GM21526 (cell line): ENCODE data around the gene GPX5.
"Not testable (repeated sequence)": the region's sequence is repeated elsewhere in the genome, so short reads cannot be mapped to it uniquely, and the experiment has no call there.

Source experiments
- ATAC-seq: cut with Tn5 transposase; IDR thresholded peaks from one replicate; pipeline ENCODE4 v1.9.1; 2021; ENCODE audit warnings: moderate library complexity; ENCODE audit not compliant: unreplicated experiment, low FRiP score

Gene GPX5

DNA sequence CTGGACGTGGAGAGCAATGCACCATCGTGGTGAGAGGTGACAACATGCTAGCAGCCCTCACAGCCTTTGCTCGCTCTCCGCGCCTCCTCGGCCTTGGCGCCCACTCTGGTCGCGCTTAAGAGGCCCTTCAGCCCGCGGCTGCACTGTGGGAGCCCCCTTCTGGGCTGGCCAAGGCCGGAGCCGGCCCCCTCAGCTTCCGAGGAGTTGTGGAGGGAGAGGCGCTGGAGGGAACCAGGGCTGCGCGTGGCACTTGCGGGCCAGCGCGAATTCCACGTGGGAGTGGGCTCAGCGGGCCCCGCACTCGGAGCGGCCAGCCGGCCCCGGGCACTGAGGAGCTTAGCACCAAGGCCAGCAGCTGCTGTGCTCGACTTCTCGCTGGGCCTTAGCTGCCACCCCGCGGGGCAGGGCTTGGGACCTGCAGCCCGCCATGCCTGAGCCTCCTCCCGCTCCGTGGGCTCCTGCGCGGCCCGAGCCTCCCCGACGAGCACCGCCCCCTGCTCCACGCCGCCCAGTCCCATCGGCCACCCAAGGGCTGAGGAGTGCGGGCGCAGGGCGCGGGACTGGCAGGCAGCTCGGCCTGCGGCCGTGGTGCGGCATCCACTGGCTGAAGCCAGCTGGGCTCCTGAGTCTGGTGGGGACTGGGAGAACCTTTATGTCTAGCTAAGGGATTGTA is 13.9 kb upstream of the GPX5 start:
- ATAC-seq, result no peak

DNA sequence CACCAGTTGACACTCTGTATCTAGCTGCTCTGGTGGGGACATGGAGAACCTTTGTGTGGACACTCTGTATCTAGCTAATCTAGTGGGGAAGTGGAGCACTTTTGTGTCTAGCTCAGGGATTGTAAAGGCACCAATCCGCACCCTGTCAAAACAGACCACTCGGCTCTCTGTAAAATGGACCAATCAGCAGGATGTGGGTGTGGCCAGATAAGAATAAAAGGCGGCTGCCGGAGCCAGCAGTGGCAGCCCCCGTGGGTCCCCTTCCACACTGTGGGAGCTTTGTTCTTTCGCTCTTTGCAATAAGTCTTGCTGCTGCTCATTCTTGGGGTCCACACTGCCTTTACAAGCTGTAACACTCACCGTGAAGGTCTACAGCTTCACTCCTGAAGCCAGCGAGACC is 13.3 kb upstream of the GPX5 start:
- ATAC-seq, result not testable (repeated sequence)

DNA sequence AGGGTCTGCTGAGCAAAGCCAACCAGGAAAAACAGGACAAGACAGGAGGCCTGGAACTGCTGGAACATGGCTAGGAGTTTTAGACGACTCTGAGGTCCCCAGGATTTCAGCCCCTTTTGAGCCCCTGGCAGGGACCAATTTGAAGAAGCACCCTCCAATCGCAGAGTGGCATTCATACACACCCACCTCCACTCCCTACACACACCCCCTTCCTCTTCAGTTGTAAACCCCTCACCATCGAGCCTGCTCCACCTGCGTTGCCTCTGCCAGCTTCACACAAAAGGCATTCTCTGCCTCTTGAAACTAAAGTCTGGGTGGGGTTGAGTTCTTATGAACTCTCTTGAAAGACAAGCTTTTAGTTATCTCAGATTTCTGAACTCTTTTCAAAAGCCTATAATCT is 10.0 kb upstream of the GPX5 start, which contains the start of gene GPX6:
TSS of gene GPX6 (minus strand) at position 118 of the 400 bp plus-strand sequence. CDS start at position 68, 50 bp downstream.
- no peak for ATAC-seq

DNA sequence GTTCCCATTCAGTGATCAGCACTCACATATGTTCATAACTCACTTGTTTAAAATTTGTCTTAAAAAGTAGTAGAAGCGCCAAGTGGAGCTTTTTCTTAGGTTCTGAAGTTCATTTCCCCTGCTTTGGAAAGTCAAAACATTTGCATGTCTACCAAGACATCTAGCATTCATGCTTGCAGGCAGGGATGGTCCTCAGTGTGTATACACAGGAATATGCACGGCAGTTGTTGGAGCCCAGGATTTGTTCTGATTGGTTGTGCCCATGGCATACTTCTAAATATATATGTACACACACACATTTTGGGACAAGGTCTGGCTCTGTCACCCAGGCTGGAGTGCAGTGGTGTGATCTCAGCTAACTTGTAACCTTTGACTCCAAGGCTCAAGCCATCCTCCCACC is 7.7 kb upstream of the GPX5 start:
- ATAC-seq, result no peak

DNA sequence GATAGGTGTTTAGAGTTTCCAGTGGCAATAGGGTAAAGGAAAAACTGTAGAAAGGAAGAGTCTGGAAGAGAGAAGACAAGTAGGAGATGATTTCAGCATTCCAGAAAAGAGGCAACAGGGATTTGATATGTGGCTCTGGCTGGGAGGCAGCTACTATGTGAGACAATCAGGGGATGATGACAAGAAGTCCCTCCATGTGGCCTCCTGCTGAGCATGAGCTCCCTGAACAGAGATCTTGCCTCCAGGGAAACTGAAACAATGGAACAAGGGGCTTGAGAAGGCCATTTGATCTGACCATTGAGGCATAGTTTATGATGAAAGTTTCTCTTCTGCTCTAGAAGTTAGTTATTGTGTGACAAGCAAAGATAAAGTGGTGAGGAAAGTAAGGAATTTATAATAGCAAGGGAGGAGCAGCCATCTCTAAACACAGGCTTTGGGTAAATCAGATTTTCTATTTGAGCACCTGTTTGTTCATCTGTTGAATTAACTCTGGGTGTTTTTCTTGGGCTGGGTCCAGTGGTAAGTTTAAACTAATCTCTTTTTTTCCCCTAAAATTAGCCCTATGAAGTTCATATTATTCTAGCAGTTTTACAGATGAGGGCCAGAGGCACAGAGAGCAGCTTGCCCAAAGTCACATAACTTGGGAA is 3.0 kb upstream of the GPX5 start:
- ATAC-seq, result no peak

DNA sequence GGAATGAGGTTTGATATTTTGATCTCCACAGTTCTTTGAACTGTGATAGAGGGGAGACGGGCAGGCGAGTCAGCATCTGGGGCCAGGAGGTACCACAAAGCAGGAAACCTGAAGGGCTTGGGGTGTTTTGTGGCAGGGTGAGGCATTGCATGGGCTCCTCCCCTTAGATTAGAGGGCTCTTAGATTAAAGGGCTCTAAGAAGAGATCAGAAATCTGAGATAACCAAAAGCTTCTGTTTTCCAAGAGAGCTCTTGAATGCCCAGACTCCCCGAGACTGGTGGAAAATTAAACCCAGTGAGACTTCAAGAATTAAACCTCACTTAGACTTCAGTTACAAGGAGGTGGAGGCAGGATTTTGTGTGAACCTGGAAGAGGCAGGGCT is 2.4 kb upstream of the GPX5 start:
- ATAC-seq, result no peak

DNA sequence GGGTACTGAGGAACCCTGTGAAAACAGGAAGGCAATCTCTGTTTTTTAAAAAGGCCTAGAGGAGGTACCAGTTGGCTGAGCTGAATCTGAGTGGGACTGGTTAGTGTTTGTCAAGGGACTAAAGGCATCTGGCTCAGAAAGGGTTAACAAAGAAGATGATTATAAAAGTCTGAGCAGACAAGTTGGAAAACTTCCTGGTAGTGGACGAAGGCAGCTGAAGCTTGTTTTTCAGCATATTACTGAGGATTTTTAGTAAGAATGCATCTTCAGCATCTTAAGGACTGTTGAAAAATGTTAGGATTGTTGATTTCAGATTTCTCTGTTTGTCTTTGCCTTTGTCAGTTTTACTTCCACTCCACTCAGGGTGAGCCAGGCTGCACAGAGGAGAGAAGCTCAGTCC is 5.1 kb downstream of the GPX5 start:
- no peak for ATAC-seq

DNA sequence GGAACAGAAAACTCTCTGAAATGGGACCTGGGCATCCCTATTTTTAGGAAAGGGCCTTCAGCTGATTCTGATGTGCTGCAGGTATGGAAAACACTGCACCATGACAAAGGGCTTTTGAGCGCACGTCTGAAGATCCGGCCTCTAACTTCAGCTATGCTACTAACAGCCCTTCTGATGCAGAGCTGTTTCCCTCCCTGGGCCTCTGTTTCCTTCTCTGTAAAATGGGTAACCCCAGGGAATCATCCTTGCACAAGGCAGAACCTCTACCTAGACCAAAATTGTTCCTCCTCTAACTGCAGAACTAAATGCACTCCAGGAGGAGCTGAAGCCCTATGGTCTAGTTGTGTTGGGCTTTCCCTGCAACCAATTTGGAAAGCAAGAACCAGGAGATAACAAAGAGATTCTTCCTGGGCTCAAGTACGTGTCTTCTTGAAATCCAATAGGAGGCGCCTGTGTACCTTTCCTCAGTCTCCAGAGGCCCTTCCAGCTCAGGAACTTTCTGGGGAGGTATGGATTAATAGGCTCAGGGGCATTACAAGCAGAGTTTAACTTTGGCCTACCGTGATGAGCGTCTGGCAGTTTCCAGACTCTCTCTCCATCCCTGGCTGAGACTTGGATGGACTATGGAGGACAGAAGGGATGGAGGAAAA is 5.9 kb downstream of the GPX5 start:
- no peak for ATAC-seq

DNA sequence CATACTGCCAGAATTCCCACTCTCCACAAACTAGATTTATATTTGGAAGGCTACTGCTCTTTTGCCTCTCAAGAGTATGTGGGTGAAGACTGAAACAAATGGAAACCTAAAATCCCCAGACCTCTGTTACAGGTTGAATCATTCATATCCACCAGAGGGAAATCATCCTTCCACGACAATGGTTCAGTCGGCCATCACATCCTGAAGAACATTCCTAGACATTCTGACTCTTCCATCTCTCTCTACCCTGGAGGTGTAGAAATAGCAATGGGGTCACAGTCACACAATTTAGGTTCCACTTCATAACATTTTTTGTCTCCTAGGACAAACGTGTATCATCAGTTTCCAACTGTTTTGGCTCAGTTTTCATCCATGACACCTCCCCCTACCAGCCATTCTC is 8.6 kb downstream of the GPX5 start:
- ATAC-seq, result no peak

DNA sequence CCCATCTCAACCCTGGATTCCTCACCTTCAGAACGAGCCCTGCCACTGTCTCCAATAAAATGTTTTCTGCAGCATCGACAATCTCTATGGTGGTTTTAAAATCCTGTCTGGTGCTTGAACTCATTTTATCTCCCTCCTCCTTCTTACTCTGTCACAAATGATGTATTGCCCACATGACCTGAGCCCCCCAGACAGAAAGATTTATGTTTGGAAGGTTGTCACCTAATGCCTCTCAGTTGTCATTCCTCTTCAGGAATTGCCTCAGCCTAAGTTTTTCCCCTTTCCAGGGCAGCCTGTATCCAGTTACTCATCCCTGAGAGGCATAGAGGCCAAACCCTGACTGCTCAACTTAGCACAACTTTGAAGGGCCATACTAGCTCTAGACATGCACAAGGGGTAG is 9.2 kb downstream of the GPX5 start:
- no peak for ATAC-seq

DNA sequence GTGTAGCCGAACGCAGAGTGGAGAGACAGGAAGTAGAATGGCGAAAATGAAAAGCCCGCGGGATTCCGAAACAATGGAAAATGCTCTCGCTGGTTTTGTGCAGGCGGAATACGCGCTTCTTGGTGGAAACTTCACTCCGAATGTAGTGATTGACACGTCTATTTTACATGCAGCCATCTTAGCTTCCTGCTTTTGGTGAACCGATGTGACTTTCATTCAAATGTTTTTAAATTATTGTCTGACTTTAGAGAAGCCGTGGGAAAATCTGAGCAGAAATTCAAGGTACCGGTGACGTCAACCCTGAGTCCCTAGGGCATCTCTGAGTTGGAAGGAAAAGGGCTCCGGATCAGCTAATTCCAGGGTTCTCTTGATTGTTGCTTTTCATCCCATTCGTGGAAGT is 11.4 kb downstream of the GPX5 start:
- no peak for ATAC-seq

DNA sequence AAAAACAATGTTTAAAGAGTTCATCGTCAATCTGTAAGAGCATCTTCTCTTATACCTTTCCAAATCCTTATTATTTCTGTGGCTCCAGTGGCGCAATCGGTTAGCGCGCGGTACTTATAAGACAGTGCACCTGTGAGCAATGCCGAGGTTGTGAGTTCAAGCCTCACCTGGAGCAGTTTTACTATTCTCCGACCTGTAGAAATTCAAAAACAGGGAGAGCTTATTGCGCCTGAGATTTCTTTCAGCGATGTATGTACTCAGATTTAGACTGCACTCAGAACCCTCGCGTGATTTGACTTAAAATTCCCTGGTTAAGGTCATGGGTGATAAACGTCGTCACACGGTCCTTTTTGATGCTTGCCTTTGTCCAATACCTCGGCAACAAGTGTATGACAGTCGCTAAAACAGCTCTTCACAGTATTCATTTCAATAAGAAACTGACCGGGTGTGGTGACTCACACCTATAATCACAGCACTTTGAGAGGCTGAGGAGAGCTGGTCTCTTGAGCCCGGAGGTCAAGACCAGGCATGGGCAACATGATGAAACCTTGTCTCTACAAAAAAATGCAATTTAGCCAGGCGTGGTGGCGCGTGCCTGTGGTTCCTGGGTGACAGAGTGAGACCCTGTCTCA is 11.9 kb downstream of the GPX5 start:
- ATAC-seq, result no peak

DNA sequence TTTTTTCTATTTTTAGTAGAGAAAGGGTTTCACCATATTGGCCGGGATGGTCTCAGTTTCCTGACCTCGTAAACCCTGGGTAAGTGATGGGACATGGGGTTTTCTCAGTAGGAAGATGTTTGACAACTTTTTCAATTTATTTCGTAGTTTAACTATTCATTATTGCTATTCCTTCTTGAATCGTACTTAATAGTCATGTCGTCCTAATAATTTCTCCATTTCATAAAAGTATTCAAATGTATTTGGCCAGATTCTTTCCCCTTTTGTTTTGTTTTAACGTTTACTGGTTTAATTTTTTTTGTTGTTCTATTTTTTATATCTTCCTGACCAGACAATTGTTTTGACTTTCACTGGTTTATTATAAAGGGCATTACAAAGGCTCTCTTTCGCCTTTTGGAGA is 16.3 kb downstream of the GPX5 start:
- no peak for ATAC-seq

DNA sequence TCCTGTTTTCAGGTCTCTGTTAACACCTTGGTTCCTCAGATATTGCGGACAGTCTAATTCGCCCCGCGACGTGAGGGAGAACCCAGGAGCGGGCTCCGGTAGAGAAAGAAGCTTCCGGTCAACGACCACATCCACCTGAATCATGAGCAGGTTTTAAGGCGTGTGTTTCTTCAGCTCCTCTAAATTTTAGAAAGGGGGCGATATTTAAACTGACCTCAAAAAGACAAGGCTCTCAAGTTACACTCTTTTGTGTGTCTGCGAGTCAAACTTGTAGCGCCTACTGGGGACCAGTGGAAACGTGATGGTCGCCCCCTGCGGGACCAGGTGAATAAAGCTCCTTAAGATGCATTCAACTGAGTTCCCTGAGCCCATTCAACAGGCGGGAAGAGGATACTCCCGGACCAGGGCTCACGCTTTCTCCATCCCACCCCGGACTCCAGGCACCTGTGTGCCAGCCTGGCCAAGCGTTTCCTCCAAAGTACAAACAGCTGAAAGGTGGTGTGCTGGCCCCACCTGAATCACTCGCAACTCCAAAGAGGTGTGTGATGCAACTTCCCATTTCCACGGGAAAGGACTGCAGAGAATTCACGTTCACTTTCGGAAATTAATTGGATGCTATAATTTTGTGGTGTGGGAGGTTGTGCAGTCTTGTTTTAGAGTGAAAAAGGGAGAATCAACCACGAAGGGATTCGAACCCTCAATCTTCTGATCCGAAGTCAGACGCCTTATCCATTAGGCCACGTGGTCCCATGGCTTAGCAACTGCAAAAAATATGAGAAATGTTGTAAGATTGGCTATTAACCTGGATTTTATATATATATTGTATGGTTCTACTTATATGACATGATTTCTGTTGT is 17.0 kb downstream of the GPX5 start:
- ATAC-seq, result peak; percentile 69

DNA sequence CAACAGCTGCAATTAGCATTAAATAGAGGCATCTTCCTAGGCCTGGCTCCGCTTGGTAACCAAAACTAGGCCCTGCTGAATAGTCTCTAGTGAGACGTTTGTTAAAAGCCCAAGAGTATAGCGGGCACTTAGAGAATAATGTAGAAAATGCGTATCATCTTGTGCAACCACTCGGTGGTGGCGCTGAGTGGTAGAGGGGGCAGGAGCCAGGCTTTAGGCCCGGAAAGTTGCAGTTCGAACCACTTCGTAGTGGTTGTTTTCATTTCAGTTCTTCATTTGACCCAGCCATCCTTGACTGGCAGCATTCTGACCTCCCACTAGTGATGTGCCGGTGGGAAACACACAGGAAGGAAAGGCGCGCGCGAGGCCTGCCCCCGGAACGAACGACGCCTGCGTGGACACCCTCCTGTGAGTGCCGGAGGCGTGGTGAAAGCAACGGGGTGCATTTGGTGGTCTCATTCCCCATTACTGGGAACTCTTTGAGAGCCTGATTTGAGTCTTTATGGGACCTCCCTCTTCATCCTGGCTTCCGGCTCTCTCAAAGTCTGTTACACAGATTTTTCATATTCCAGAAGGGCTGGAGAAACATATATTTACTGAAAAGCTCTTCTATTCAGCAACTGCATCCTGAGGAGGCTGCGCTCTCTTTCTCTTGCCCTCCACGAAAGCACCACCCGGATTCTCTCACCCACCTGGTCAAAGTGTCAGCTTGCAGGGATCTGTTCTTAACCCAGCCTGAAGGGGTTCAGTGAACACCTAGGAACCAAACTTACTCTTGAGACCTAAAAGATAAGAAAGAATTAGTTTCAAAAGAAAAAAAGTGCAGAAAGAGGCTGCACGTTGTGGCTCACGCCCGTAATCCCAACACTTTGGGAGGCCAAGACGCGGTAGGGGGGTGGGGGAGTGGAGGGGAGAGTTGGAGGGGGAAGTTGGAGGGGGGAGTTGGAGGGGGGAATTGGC is 18.2 kb downstream of the GPX5 start:
- no peak for ATAC-seq

DNA sequence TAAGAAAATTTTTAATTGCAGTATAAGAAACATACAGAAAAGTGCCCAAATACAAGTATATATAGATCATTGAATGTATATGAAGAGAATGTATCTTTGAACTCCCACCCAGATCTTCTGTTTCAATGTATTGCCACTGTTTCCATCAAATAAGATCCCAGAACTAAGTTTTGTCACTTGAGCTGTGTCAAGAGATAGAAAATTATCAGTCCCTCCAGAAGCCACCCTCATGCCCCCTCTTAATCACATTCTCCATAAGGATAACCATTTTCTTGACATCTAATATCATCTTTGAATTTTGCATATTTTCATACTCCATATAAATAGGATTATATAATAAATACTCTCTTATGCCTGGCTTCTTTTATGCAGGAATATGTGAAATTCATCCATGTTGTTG is 20.3 kb downstream of the GPX5 start:
- no peak for ATAC-seq

DNA sequence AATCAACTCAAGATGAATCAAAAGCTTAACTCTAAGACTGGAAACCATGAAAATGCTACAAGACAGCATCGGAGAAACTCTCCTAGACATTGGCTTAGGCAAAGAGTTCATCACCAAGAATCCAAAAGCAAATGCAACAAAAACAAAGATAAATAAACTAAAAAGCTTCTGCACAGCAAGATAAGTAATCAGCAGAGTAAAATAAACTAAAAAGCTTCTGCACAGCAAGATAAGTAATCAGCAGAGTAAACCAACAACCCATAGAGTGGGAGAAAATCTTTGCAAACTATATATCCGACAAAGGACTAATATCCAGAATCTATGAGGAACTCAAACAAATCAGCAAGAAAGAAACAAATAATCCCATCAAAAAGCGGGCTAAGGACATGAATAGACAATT is 21.3 kb downstream of the GPX5 start:
- not testable (repeated sequence) for ATAC-seq

DNA sequence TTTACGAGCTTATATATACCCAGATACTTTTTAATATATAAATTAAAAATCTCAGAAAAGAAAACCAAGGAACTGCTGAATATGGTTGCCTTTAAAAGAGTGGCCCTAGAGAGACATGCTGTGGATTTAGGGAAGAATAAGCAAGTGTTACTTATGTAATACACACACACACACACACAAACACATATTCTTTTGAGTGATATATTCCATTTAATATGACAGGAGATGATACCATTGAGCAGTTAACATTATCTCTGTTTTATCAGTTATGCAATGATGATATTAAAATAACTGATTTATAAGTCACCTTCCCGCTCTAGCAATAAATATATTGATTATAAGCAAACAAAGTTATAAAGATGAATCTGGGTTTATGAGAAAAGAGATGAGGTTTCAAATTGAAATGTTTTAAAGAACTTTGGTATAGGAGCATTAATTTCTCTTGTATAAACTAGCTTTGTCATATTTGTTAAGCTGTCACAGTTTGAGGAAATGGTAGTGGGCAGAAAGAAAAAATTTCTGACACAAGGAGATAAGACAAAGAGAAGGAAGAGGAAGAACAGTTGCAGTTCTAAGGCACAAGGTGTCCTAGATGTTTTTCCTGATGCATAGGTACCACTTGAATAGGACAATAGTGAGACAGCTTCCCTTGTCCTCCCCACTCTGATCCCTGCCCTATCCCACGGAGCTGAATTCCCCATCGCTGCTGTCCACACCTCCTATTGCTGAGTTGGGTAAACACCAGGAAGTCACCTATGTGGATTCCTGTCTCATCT is 26.4 kb downstream of the GPX5 start:
- no peak for ATAC-seq
